Measurements from ENCODE around the gene TM4SF1. TPM values are rescaled to one million over a fixed set of nuclear protein-coding genes. Genes with fewer than 3 reads are reported as not detected.

Gene TM4SF1
- total RNA-seq, 2 donors from 2014 or later, result 0.83 TPM; not detected in 1

- Mint-ChIP-seq H3K27ac (no peak overlapping the region), H3K4me1 (no peaks in the 10 kb centered on the region), H3K27me3 (peaks cover 27% of the 10 kb centered on the region), H3K4me3 (no peak overlapping the region), H3K36me3 (ENCODE audit: low read depth) (no peaks in the 10 kb centered on the region)
- no peak for DNase-seq
- H3K9me3 ChIP-seq (ENCODE audit: control insufficient read depth, low read length, poor library complexity, severe bottlenecking), result no peaks in the 10 kb centered on the region
- ATAC-seq, result no peak
Observed at GRCh38 chr3:149366941-149367840, 10.3 kb downstream of the TM4SF1 start.

GRCh38 chr3:149366031-149366430, 11.4 kb downstream of the TM4SF1 start:
- no peaks in the 10 kb centered on the region for H3K9me3 ChIP-seq (ENCODE audit: control insufficient read depth, low read length, poor library complexity, severe bottlenecking)
- Mint-ChIP-seq H3K27me3 (peaks cover 26% of the 10 kb centered on the region), H3K36me3 (ENCODE audit: low read depth) (no peaks in the 10 kb centered on the region), H3K4me3 (no peak overlapping the region), H3K27ac (no peak overlapping the region), H3K4me1 (no peaks in the 10 kb centered on the region)
- no peak for ATAC-seq
- no peak for DNase-seq

DNA sequence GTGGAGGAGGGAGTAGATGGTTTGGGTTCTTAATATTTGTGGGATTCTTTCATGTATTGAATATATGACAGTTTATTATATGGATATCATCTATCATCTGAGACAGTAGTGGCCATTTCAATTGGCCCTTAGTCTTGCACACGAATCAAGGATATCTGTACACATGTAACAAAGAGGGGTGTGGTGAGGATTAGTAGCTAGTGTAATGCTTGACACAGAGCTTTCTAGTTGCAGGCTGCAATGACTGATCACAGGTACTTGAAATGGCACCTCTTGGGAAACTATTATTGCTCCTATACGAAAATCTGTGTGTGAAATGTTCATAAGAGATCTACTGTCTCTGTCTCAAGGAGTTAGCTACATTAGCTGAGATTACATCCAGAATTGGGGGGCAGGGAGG, 12.8 kb downstream of the TM4SF1 start:
- Mint-ChIP-seq H3K4me1 (no peaks in the 10 kb centered on the region), H3K36me3 (ENCODE audit: low read depth) (no peaks in the 10 kb centered on the region), H3K27ac (no peak overlapping the region), H3K27me3 (peaks cover 26% of the 10 kb centered on the region), H3K4me3 (no peak overlapping the region)
- ATAC-seq (no peak), DNase-seq (no peak)
- no peaks in the 10 kb centered on the region for H3K9me3 ChIP-seq (ENCODE audit: control insufficient read depth, low read length, poor library complexity, severe bottlenecking)

DNA sequence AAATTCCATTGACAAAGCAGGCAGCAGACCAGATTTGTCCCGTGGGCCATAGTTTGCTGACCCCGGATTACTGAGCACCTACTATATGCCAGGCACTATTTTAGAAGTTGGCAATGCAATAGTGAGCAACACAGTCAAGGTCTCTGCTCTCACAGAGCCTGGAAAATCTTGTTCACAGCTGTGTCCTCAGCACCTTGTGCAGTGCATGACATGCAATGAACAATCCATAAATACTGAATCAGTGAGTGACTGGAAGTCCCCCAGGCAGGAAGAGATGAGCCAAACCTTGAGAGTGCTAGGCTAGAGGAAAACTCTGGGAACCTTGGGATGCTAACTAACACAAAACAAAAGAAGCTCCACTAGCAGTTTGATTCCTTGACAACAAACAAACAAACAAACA, 14.4 kb downstream of the TM4SF1 start:
- no peak overlapping the region for H3K27ac Mint-ChIP-seq
- no peaks in the 10 kb centered on the region for H3K9me3 ChIP-seq (ENCODE audit: control insufficient read depth, low read length, poor library complexity, severe bottlenecking)
- H3K4me3 Mint-ChIP-seq, result no peak overlapping the region
- no peaks in the 10 kb centered on the region for H3K36me3 Mint-ChIP-seq (ENCODE audit: low read depth)
- peaks cover 26% of the 10 kb centered on the region for H3K27me3 Mint-ChIP-seq
- DNase-seq (no peak), ATAC-seq (no peak)
- no peaks in the 10 kb centered on the region for H3K4me1 Mint-ChIP-seq

DNA sequence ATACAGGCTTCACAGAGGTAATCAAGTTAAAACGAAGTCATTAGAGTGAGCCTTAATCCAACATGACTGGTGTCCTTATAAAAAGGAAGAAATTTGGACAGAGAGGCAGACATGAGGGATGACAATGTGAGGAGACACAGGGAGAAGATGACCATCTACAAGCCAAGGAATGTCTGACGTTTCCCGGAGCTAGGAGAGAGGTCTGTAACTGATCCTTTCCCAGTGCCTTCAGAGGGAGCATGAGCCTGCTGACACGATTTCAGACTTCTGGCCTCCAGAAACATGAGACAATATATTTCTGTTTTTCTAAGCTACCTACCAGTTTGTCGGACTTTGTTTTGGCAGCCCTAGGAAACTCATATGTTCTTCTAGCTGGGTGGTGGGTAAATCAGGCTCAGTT, 15.1 kb downstream of the TM4SF1 start:
- no peaks in the 10 kb centered on the region for H3K9me3 ChIP-seq (ENCODE audit: control insufficient read depth, low read length, poor library complexity, severe bottlenecking)
- DNase-seq (no peak), ATAC-seq (no peak)
- no peak overlapping the region for H3K27ac Mint-ChIP-seq
- H3K4me3 Mint-ChIP-seq, result no peak overlapping the region
- no peaks in the 10 kb centered on the region for H3K36me3 Mint-ChIP-seq (ENCODE audit: low read depth)
- no peaks in the 10 kb centered on the region for H3K4me1 Mint-ChIP-seq
- peaks cover 26% of the 10 kb centered on the region for H3K27me3 Mint-ChIP-seq

DNA sequence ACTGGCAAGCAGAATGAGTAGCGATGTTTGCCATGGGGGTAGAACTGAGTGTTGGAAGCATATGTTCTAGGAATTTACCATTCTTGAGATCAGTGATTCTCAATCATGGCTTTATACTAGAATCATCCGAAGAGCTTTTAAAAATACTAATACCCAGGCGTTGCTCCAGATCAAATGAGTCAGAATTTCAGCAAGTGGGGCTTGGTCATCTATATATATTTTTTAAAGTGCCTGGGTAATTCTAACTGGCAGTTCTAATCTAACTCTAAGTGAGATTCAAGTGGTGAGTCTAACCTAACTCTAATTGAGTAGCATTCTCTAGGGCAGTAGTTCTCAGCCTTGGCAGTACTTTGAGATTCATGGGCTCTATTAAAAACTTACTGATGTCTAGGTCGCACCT, 20.8 kb downstream of the TM4SF1 start:
- H3K27ac Mint-ChIP-seq, result no peak overlapping the region
- H3K27me3 Mint-ChIP-seq, result peaks cover 25% of the 10 kb centered on the region
- H3K4me3 Mint-ChIP-seq, result no peak overlapping the region
- no peaks in the 10 kb centered on the region for H3K9me3 ChIP-seq (ENCODE audit: control insufficient read depth, low read length, poor library complexity, severe bottlenecking)
- no peaks in the 10 kb centered on the region for H3K36me3 Mint-ChIP-seq (ENCODE audit: low read depth)
- no peaks in the 10 kb centered on the region for H3K4me1 Mint-ChIP-seq
- no peak for ATAC-seq
- no peak for DNase-seq

DNA sequence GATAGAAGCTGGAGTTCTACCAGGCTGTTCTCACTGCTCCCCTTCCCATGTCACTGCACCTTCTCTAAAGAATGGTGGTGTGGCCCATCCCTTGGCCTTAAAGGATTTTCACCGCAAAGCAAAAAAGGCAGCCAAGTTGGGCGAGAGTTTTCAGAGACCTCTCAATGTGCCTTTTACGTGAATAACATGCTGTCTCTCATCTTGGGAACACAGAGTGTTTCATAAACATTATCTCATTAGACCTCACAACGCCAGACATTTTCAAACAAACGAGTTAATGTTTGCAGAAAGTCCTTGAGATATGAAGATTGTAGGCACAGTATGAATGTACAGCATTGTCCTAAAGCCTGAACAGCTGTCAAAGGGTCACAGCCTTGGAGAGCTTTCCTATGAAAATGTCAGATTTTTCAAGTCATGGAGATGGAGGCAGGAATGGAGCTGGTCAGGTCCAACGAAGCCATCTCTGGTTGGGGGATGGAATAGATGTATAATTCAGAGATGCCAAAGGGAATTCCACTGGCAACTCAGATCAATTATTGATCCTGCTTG, 21.3 kb downstream of the TM4SF1 start:
- ATAC-seq (no peak), DNase-seq (no peak)
- Mint-ChIP-seq H3K36me3 (ENCODE audit: low read depth) (no peaks in the 10 kb centered on the region), H3K27ac (no peak overlapping the region), H3K4me1 (no peaks in the 10 kb centered on the region), H3K27me3 (peaks cover 27% of the 10 kb centered on the region), H3K4me3 (no peak overlapping the region)
- H3K9me3 ChIP-seq (ENCODE audit: control insufficient read depth, low read length, poor library complexity, severe bottlenecking), result no peaks in the 10 kb centered on the region

- DNase-seq (no peak), ATAC-seq (no peak)
- Mint-ChIP-seq H3K36me3 (ENCODE audit: low read depth) (no peaks in the 10 kb centered on the region), H3K27me3 (peaks cover 39% of the 10 kb centered on the region), H3K4me1 (no peaks in the 10 kb centered on the region), H3K4me3 (no peak overlapping the region), H3K27ac (no peak overlapping the region)
- H3K9me3 ChIP-seq (ENCODE audit: control insufficient read depth, low read length, poor library complexity, severe bottlenecking), result no peaks in the 10 kb centered on the region
Observed at GRCh38 chr3:149353581-149354184, 23.8 kb downstream of the TM4SF1 start.

GRCh38 chr3:149352556-149352955, 24.9 kb downstream of the TM4SF1 start:
- H3K27ac Mint-ChIP-seq, result no peak overlapping the region
- no peak overlapping the region for H3K4me3 Mint-ChIP-seq
- H3K9me3 ChIP-seq (ENCODE audit: control insufficient read depth, low read length, poor library complexity, severe bottlenecking), result no peaks in the 10 kb centered on the region
- peak; percentile 59 for ATAC-seq
- peaks cover 45% of the 10 kb centered on the region for H3K27me3 Mint-ChIP-seq
- DNase-seq, result no peak
- H3K4me1 Mint-ChIP-seq, result no peaks in the 10 kb centered on the region
- no peaks in the 10 kb centered on the region for H3K36me3 Mint-ChIP-seq (ENCODE audit: low read depth)

- DNase-seq (no peak), ATAC-seq (no peak)
- H3K27me3 Mint-ChIP-seq, result peaks cover 57% of the 10 kb centered on the region
- H3K27ac Mint-ChIP-seq, result no peak overlapping the region
- H3K9me3 ChIP-seq (ENCODE audit: control insufficient read depth, low read length, poor library complexity, severe bottlenecking), result no peaks in the 10 kb centered on the region
- H3K4me3 Mint-ChIP-seq, result no peak overlapping the region
- peaks cover 3% of the 10 kb centered on the region for H3K4me1 Mint-ChIP-seq
- no peaks in the 10 kb centered on the region for H3K36me3 Mint-ChIP-seq (ENCODE audit: low read depth)
Observed at GRCh38 chr3:149343951-149344350, 33.5 kb downstream of the TM4SF1 start.

GRCh38 chr3:149342413-149343380, 34.8 kb downstream of the TM4SF1 start:
- Mint-ChIP-seq H3K27ac (no peak overlapping the region), H3K4me1 (peaks cover 3% of the 10 kb centered on the region), H3K27me3 (peaks cover 51% of the 10 kb centered on the region), H3K36me3 (ENCODE audit: low read depth) (no peaks in the 10 kb centered on the region), H3K4me3 (no peak overlapping the region)
- DNase-seq, result no peak
- no peaks in the 10 kb centered on the region for H3K9me3 ChIP-seq (ENCODE audit: control insufficient read depth, low read length, poor library complexity, severe bottlenecking)
- ATAC-seq, result no peak

- H3K9me3 ChIP-seq (ENCODE audit: control insufficient read depth, low read length, poor library complexity, severe bottlenecking), result no peaks in the 10 kb centered on the region
- no peak for DNase-seq
- Mint-ChIP-seq H3K27me3 (peaks cover 37% of the 10 kb centered on the region), H3K27ac (no peak overlapping the region), H3K4me1 (peaks cover 3% of the 10 kb centered on the region), H3K36me3 (ENCODE audit: low read depth) (no peaks in the 10 kb centered on the region), H3K4me3 (no peak overlapping the region)
- ATAC-seq, result no peak
Observed at GRCh38 chr3:149340310-149340933, 37.0 kb downstream of the TM4SF1 start.
